ENCODE data around the gene ETV3. TPM values are rescaled to one million over a fixed set of nuclear protein-coding genes. Genes with fewer than 3 reads are reported as not detected.
"Not testable (repeated sequence)": the region's sequence is repeated elsewhere in the genome, so short reads cannot be mapped to it uniquely, and the experiment has no call there.

The ETV3 gene
- total RNA-seq, 3 donors from 2014 or later, result 20.0 to 28.0 (median 22.0) TPM

GRCh38 chr1:157104598-157105293 lies 33.4 kb downstream of the ETV3 start:
- no peak for DNase-seq (ENCODE audit: low spot score in 2 of 2)
- no peaks in the 10 kb centered on the region for H3K4me1 ChIP-seq
- intact Hi-C loops (cut with DNase I; ENCODE audit: low total_unique reads), result no loop called here
- H3K27ac ChIP-seq, result no peak overlapping the region
- no peak overlapping the region for H3K4me3 ChIP-seq
- TF ChIP-seq CTCF (IDR thresholded peaks at IDR 0.05) (no peak), POLR2A (IDR thresholded peaks at IDR 0.05) (no peak), POLR2AphosphoS5 (IDR thresholded peaks at IDR 0.05) (no peak)
- no peaks in the 10 kb centered on the region for H3K36me3 ChIP-seq
- H3K27me3 ChIP-seq, result no peaks in the 10 kb centered on the region
- no peaks in the 10 kb centered on the region for H3K9me3 ChIP-seq

GRCh38 chr1:157103268-157103667 lies 34.9 kb downstream of the ETV3 start:
- Histone ChIP-seq H3K27ac (no peak overlapping the region), H3K4me3 (no peak overlapping the region), H3K4me1 (no peaks in the 10 kb centered on the region), H3K9me3 (no peaks in the 10 kb centered on the region), H3K27me3 (no peaks in the 10 kb centered on the region), H3K36me3 (no peaks in the 10 kb centered on the region)
- DNase-seq (ENCODE audit: low spot score in 2 of 2), result no peak
- intact Hi-C loops (cut with DNase I; ENCODE audit: low total_unique reads), result no loop called here
- TF ChIP-seq POLR2AphosphoS5 (IDR thresholded peaks at IDR 0.05) (no peak), CTCF (IDR thresholded peaks at IDR 0.05) (no peak), POLR2A (IDR thresholded peaks at IDR 0.05) (no peak)

GRCh38 chr1:157101149-157101548 lies 37.0 kb downstream of the ETV3 start:
- no peaks in the 10 kb centered on the region for H3K9me3 ChIP-seq
- TF ChIP-seq POLR2A (IDR thresholded peaks at IDR 0.05) (no peak), CTCF (IDR thresholded peaks at IDR 0.05) (no peak), POLR2AphosphoS5 (IDR thresholded peaks at IDR 0.05) (no peak)
- no peaks in the 10 kb centered on the region for H3K36me3 ChIP-seq
- no peak for DNase-seq (ENCODE audit: low spot score in 2 of 2)
- no peak overlapping the region for H3K4me3 ChIP-seq
- no peaks in the 10 kb centered on the region for H3K27me3 ChIP-seq
- intact Hi-C loops (cut with DNase I; ENCODE audit: low total_unique reads), result no loop called here
- H3K27ac ChIP-seq, result no peak overlapping the region
- H3K4me1 ChIP-seq, result no peaks in the 10 kb centered on the region

- DNase-seq (ENCODE audit: low spot score in 2 of 2), result no peak
Measured at GRCh38 chr1:157099633-157100009, 38.6 kb downstream of the ETV3 start, which contains the start of gene ETV3L. Gene ETV3L, minus strand, starts transcription at chr1:157099808. Its CDS starts 285 bp downstream, at chr1:157099523.

GRCh38 chr1:157098987-157099632 lies 39.1 kb downstream of the ETV3 start:
- DNase-seq (ENCODE audit: low spot score in 2 of 2); H3K36me3 ChIP-seq; H3K9me3 ChIP-seq; H3K27me3 ChIP-seq; H3K4me3 ChIP-seq; H3K4me1 ChIP-seq; intact Hi-C loops (cut with DNase I; ENCODE audit: low total_unique reads); H3K27ac ChIP-seq: not testable (repeated sequence)

More at GRCh38 chr1:157099633-157100009, 38.6 kb downstream of the ETV3 start, which contains the start of gene ETV3L:
- intact Hi-C loops (cut with DNase I; ENCODE audit: low total_unique reads), result no loop called here
- no peak within 1 kb of the TSS for H3K4me3 ChIP-seq
- H3K36me3 ChIP-seq, result no peaks in the 10 kb centered on the region
- no peak within 1 kb of the TSS for H3K27ac ChIP-seq
- TF ChIP-seq POLR2AphosphoS5 (IDR thresholded peaks at IDR 0.05) (no peak), POLR2A (IDR thresholded peaks at IDR 0.05) (no peak), CTCF (IDR thresholded peaks at IDR 0.05) (no peak)
- no peaks in the 10 kb centered on the region for H3K4me1 ChIP-seq
- H3K9me3 ChIP-seq, result no peaks in the 10 kb centered on the region
- H3K27me3 ChIP-seq, result no peaks in the 10 kb centered on the region
